ENCODE results near the gene DNM3. TPM values are rescaled to one million over a fixed set of nuclear protein-coding genes. Genes with fewer than 3 reads are reported as not detected.

The DNM3 gene
- total RNA-seq, 1 experiment from 2014 or later: 0.71 TPM

- BruUV-seq (replicated peaks): no TSS peak
- Histone ChIP-seq H3K27me3 (replicated peaks; ENCODE audit: insufficient read depth, low read depth, low read length, poor library complexity) (no peaks in the 10 kb centered on the region), H3K27ac (ENCODE audit: low read depth, low read length, poor library complexity, severe bottlenecking) (no peak overlapping the region), H3K36me3 (ENCODE audit: insufficient read depth, low read length, poor library complexity, severe bottlenecking) (peaks cover 11% of the 10 kb centered on the region), H3K9me3 (ENCODE audit: low read depth, low read length, poor library complexity, severe bottlenecking) (no peaks in the 10 kb centered on the region), H3K4me3 (ENCODE audit: low read depth, low read length, poor library complexity, severe bottlenecking) (no peak overlapping the region), H3K4me1 (ENCODE audit: insufficient read depth, low read length, poor library complexity, severe bottlenecking) (peaks cover 19% of the 10 kb centered on the region)
- ChIA-PET CTCF (interaction anchor here (0.7 kb wide), 1 partner anchor 265 kb away, joined by 3 read pairs; no protein-coding TSS in a partner anchor), POLR2A (ENCODE audit: low non-redundant PET) (no interaction called here)
- peak; percentile 53 for DNase-seq (ENCODE audit: low spot score)
- intact Hi-C loops (cut with micrococcal nuclease; ENCODE audit: unreplicated experiment): no loop called here
- TF ChIP-seq EZH2 (IDR thresholded peaks at IDR 0.05; ENCODE audit: borderline replicate concordance, low read depth, low read length, poor library complexity, severe bottlenecking) (no peak), CTCF (conservative IDR thresholded peaks at IDR 0.05; ENCODE audit: low read depth, low read length) (peak; percentile 69)
Measured at GRCh38 chr1:172135076-172135672, 293.9 kb downstream of the DNM3 start.

- Histone ChIP-seq H3K4me1 (ENCODE audit: insufficient read depth, low read length, poor library complexity, severe bottlenecking) (peaks cover 28% of the 10 kb centered on the region), H3K9me3 (ENCODE audit: low read depth, low read length, poor library complexity, severe bottlenecking) (no peaks in the 10 kb centered on the region), H3K36me3 (ENCODE audit: insufficient read depth, low read length, poor library complexity, severe bottlenecking) (peaks cover 20% of the 10 kb centered on the region), H3K27ac (ENCODE audit: low read depth, low read length, poor library complexity, severe bottlenecking) (no peak overlapping the region), H3K4me3 (ENCODE audit: low read depth, low read length, poor library complexity, severe bottlenecking) (no peak overlapping the region), H3K27me3 (replicated peaks; ENCODE audit: insufficient read depth, low read depth, low read length, poor library complexity) (no peaks in the 10 kb centered on the region)
- intact Hi-C loops (cut with micrococcal nuclease; ENCODE audit: unreplicated experiment): no loop called here
- DNase-seq (ENCODE audit: low spot score): no peak
- ChIA-PET POLR2A (ENCODE audit: low non-redundant PET) (no interaction called here), CTCF (interaction anchor here (0.7 kb wide), 2 partner anchors 264 to 292 kb away, joined by 3 to 7 read pairs; no protein-coding TSS in a partner anchor)
- TF ChIP-seq CTCF (conservative IDR thresholded peaks at IDR 0.05; ENCODE audit: low read depth, low read length) (no peak), EZH2 (IDR thresholded peaks at IDR 0.05; ENCODE audit: borderline replicate concordance, low read depth, low read length, poor library complexity, severe bottlenecking) (no peak)
- BruUV-seq (replicated peaks): no TSS peak
Measured at GRCh38 chr1:172135978-172136610, 294.8 kb downstream of the DNM3 start.

GRCh38 chr1:172136925-172137324, 295.6 kb downstream of the DNM3 start:
- ChIA-PET POLR2A (ENCODE audit: low non-redundant PET) (no interaction called here), CTCF (no interaction called here)
- Histone ChIP-seq H3K27me3 (replicated peaks; ENCODE audit: insufficient read depth, low read depth, low read length, poor library complexity) (no peaks in the 10 kb centered on the region), H3K9me3 (ENCODE audit: low read depth, low read length, poor library complexity, severe bottlenecking) (no peaks in the 10 kb centered on the region), H3K27ac (ENCODE audit: low read depth, low read length, poor library complexity, severe bottlenecking) (no peak overlapping the region), H3K4me3 (ENCODE audit: low read depth, low read length, poor library complexity, severe bottlenecking) (no peak overlapping the region), H3K4me1 (ENCODE audit: insufficient read depth, low read length, poor library complexity, severe bottlenecking) (peaks cover 36% of the 10 kb centered on the region), H3K36me3 (ENCODE audit: insufficient read depth, low read length, poor library complexity, severe bottlenecking) (peaks cover 27% of the 10 kb centered on the region)
- BruUV-seq (replicated peaks): no TSS peak
- TF ChIP-seq CTCF (conservative IDR thresholded peaks at IDR 0.05; ENCODE audit: low read depth, low read length) (no peak), EZH2 (IDR thresholded peaks at IDR 0.05; ENCODE audit: borderline replicate concordance, low read depth, low read length, poor library complexity, severe bottlenecking) (no peak)
- intact Hi-C loops (cut with micrococcal nuclease; ENCODE audit: unreplicated experiment): no loop called here
- DNase-seq (ENCODE audit: low spot score): no peak

Data from A673 (cell line).